GM23338 (cell line): ENCODE data around the gene CTU2. TPM values are rescaled to one million over a fixed set of nuclear protein-coding genes. Genes with fewer than 3 reads are reported as not detected.

Experiments
- ATAC-seq: fragments of 200-7000 bp; cut with Tn5 transposase; 3 replicates; pipeline ENCODE4 v1.9.1; 2020
- DNase-seq: peaks from one replicate; pipeline ENCODE4 v3.0.0-alpha.2; 2015; ENCODE audit warnings: low spot score
- H2AFZ ChIP-seq: fragments of 200-600 bp; sonication (generic); 2 replicates; pipeline ENCODE4 v1.8.0; 2016; ENCODE audit warnings: antibody characterized with exemption, mild to moderate bottlenecking, moderate library complexity
- H3F3A ChIP-seq: fragments of 200-600 bp; sonication (generic); replicated peaks from 2 replicates; pipeline ENCODE4 v1.8.0; 2017; ENCODE audit warnings: antibody characterized with exemption, mixed run types, low read depth
- H3K27ac ChIP-seq: fragments of 200-600 bp; sonication (generic); 2 replicates; pipeline ENCODE4 v1.6.1; 2016; ENCODE audit warnings: low read depth
- H3K27me3 ChIP-seq: fragments of 200-600 bp; sonication (generic); 2 replicates; pipeline ENCODE4 v1.8.0; 2016; ENCODE audit warnings: mild to moderate bottlenecking, mixed run types, moderate library complexity; ENCODE audit not compliant: insufficient read depth
- H3K36me3 ChIP-seq: fragments of 200-600 bp; sonication (generic); 2 replicates; pipeline ENCODE4 v1.8.0; 2016; ENCODE audit warnings: mild to moderate bottlenecking; ENCODE audit not compliant: insufficient read depth
- H3K4me1 ChIP-seq: fragments of 200-600 bp; sonication (generic); 2 replicates; pipeline ENCODE4 v1.8.0; 2016; ENCODE audit warnings: mild to moderate bottlenecking, moderate library complexity; ENCODE audit not compliant: insufficient read depth
- H3K4me2 ChIP-seq: fragments of 200-600 bp; sonication (generic); 2 replicates; pipeline ENCODE4 v1.7.1; 2017; ENCODE audit warnings: mixed run types
- H3K4me3 ChIP-seq: fragments of 200-600 bp; sonication (generic); 2 replicates; pipeline ENCODE4 v1.6.1; 2016; ENCODE audit warnings: mixed run types
- H3K79me2 ChIP-seq: fragments of 200-600 bp; sonication (generic); replicated peaks from 2 replicates; pipeline ENCODE4 v1.8.0; 2017; ENCODE audit warnings: mild to moderate bottlenecking; ENCODE audit not compliant: insufficient read depth
- H3K9me2 ChIP-seq: fragments of 200-600 bp; sonication (generic); 2 replicates; pipeline ENCODE4 v1.8.0; 2017; ENCODE audit not compliant: insufficient read depth
- H4K20me1 ChIP-seq: fragments of 200-600 bp; sonication (generic); replicated peaks from 2 replicates; pipeline ENCODE4 v1.8.0; 2017; ENCODE audit warnings: mild to moderate bottlenecking; ENCODE audit not compliant: insufficient read depth
- H3K27ac Mint-ChIP-seq: 2 replicates; pipeline ENCODE4 v1.8.0; 2020; ENCODE audit warnings: inconsistent platforms, mild to moderate bottlenecking, moderate library complexity, mixed read lengths
- H3K27me3 Mint-ChIP-seq: 3 replicates; pipeline ENCODE4 v1.8.0; 2022; ENCODE audit warnings: low read depth, mild to moderate bottlenecking, moderate library complexity, mixed read lengths, inconsistent platforms; ENCODE audit not compliant: insufficient read depth, poor library complexity
- H3K36me3 Mint-ChIP-seq: 3 replicates; pipeline ENCODE4 v1.8.0; 2021; ENCODE audit warnings: low read depth, mild to moderate bottlenecking, inconsistent platforms, moderate library complexity, mixed read lengths
- H3K4me1 Mint-ChIP-seq: 3 replicates; pipeline ENCODE4 v1.8.0; 2020; ENCODE audit warnings: mild to moderate bottlenecking, inconsistent platforms, mixed read lengths
- H3K4me3 Mint-ChIP-seq: 3 replicates; pipeline ENCODE4 v1.8.0; 2021; ENCODE audit warnings: moderate library complexity, mild to moderate bottlenecking, inconsistent platforms, mixed read lengths
- H3K9me3 Mint-ChIP-seq: 3 replicates; pipeline ENCODE4 v1.8.0; 2020; ENCODE audit warnings: moderate library complexity, mild to moderate bottlenecking, inconsistent platforms, mixed read lengths
- CREB1 ChIP-seq: fragments of 250-450 bp; sonication (Bioruptor Pico); IDR thresholded peaks from 2 replicates; pipeline ENCODE4 v1.5.0; 2020; ENCODE audit warnings: low read depth, mild to moderate bottlenecking, moderate library complexity
- CTCF ChIP-seq, 2 experiments: fragments of 200-600 bp in 1 of 2; sonication (generic) in 1 of 2; conservative IDR thresholded peaks; 2 replicates each; pipeline versions ENCODE4 v1.5.1 to v1.6.1; 2016 to 2017; ENCODE audit warnings: antibody characterized with exemption in 2 of 2, low read depth in 2 of 2, mild to moderate bottlenecking in 2 of 2, moderate library complexity in 1 of 2
- ETS1 ChIP-seq: IDR thresholded peaks from 2 replicates; pipeline ENCODE4 v1.6.1; 2016; ENCODE audit warnings: antibody characterized with exemption
- EZH2 ChIP-seq: fragments of 200-600 bp; sonication (generic); IDR thresholded peaks from one replicate; pipeline ENCODE4 v1.8.0; 2017; ENCODE audit warnings: antibody characterized with exemption, mild to moderate bottlenecking, low read depth; ENCODE audit not compliant: unreplicated experiment
- EZH2phosphoT487 ChIP-seq: fragments of 200-600 bp; sonication (generic); IDR thresholded peaks from one replicate; pipeline ENCODE4 v1.8.1; 2018; ENCODE audit warnings: antibody characterized with exemption; ENCODE audit not compliant: unreplicated experiment
- JUNB ChIP-seq: IDR thresholded peaks from one replicate; pipeline ENCODE4 v1.6.1; 2016; ENCODE audit warnings: antibody characterized with exemption; ENCODE audit not compliant: unreplicated experiment
- NANOG ChIP-seq: IDR thresholded peaks from 2 replicates; pipeline ENCODE4 v1.6.1; 2016; ENCODE audit warnings: antibody characterized with exemption, borderline replicate concordance
- POLR2AphosphoS5 ChIP-seq: IDR thresholded peaks from 2 replicates; pipeline ENCODE4 v1.6.1; 2016; ENCODE audit warnings: antibody characterized with exemption, low read depth
- REST ChIP-seq: IDR thresholded peaks from one replicate; pipeline ENCODE4 v1.6.1; 2018; ENCODE audit warnings: antibody characterized with exemption; ENCODE audit not compliant: unreplicated experiment
- STAT1 ChIP-seq: IDR thresholded peaks from one replicate; pipeline ENCODE4 v1.6.1; 2016; ENCODE audit warnings: antibody characterized with exemption; ENCODE audit not compliant: unreplicated experiment
- ZNF331 ChIP-seq: fragments of 250-450 bp; sonication (Bioruptor Pico); IDR thresholded peaks from 2 replicates; pipeline ENCODE4 v1.5.0; 2020; ENCODE audit warnings: low read depth, mild to moderate bottlenecking, moderate library complexity
- ZNF462 ChIP-seq: fragments of 250-450 bp; sonication (Bioruptor Pico); IDR thresholded peaks from 2 replicates; pipeline ENCODE4 v1.5.0; 2020; ENCODE audit warnings: mild to moderate bottlenecking, moderate library complexity
- polyA plus RNA-seq: library from polyadenylated mRNA; unstranded; fragments of >200 nt; fragmentation: Nextera tagmentation; extraction: Ambion mirVana; gene quantifications from 2 replicates; pipeline ENCODE4 v1.2.1, GENCODE V29; 2016
- total RNA-seq: library from RNA; depleted of rRNA; stranded (reverse); fragments of >200 nt; shearing (Covaris generic); gene quantifications from 2 replicates; pipeline ENCODE4 v1.2.3, GENCODE V29; 2014

CTU2 gene
- total and polyA plus RNA-seq, 2 experiments from 2014 or later, result 22.3 to 25.7 TPM

DNA sequence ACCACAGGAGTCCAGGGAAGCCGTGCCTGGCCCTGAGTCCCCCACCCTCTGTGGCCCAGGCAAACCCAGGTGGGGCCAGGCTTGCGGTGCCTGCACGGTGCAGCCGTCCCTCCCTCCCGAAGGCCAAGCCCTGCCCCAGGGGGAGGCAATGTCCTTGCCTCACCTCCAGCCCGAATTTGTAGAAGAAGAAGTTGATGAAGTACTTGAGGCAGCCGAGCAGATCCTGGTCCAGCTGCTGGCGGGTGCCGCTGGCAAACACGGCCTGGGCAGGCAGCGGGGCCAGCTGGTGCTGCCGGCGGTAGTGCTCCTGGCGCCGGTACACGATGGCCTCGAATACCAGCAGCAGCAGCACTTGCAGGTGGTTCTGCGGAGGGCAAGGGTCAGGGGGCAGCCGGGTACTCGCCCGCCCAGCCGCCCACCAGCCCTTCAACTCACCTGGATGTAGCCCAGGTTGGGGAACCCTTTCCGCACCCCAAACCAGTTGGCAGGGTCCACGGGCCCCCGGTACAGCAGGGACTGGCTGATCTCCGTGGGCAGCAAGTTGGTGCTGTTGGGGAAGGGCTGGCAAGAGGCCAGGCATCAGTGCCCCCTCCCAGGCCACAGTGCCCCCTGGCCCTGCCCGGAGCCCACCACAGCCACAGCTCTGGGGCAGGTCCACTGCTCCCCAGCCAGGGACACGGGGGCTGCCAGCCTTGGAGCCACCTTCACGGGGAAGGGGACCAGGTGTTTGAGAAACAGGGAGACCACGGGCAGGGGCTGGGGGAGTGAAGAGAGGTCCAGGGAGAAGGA is 26.1 kb downstream of the CTU2 start:
- Mint-ChIP-seq H3K4me1 (no peaks in the 10 kb centered on the region), H3K9me3 (no peaks in the 10 kb centered on the region), H3K36me3 (peaks cover 9% of the 10 kb centered on the region; the same call in 1 of the 3 replicates), H3K4me3 (no peak overlapping the region), H3K27me3 (peaks cover 15% of the 10 kb centered on the region), H3K27ac (no peak overlapping the region)
- Histone ChIP-seq H3K9me2 (no peaks in the 10 kb centered on the region), H3K4me3 (no peak overlapping the region), H3K27ac (no peak overlapping the region), H3K79me2 (no peaks in the 10 kb centered on the region), H3K36me3 (no peaks in the 10 kb centered on the region), H2AFZ (no peak overlapping the region), H4K20me1 (no peaks in the 10 kb centered on the region), H3K4me1 (no peaks in the 10 kb centered on the region), H3K27me3 (no peaks in the 10 kb centered on the region), H3F3A (no peaks in the 10 kb centered on the region), H3K4me2 (no peak overlapping the region)
- ATAC-seq (no peak), DNase-seq (no peak)
- no peak for TF ChIP-seq CREB1 (CRISPR knock-in tag)
- no peak for TF ChIP-seq POLR2AphosphoS5
- no peak for TF ChIP-seq STAT1
- no peak for TF ChIP-seq REST
- TF ChIP-seq JUNB, result no peak
- no peak for TF ChIP-seq NANOG
- no peak for TF ChIP-seq ZNF462 (CRISPR knock-in tag)
- no peak for TF ChIP-seq EZH2phosphoT487
- no peak for TF ChIP-seq CTCF (conservative IDR thresholded peaks at IDR 0.05; ENCODE audit: low read depth in 2 of 2)
- TF ChIP-seq EZH2, result no peak
- no peak for TF ChIP-seq ETS1
- TF ChIP-seq ZNF331, result no peak
